K562 (cell line): ENCODE results near the gene DPEP3. TPM values are rescaled to one million over a fixed set of nuclear protein-coding genes. Genes with fewer than 3 reads are reported as not detected.

Source experiments
- ATAC-seq: fragments of 200-7000 bp; cut with Tn5 transposase; 3 replicates; pipeline ENCODE4 v1.9.1; 2020; ENCODE audit warnings: moderate library complexity
- BruUV-seq: library from RNA; stranded (reverse); fragments of 400-500 nt; replicated peaks from 2 replicates; lab custom pipeline; 2021; lab: Mats Ljungman, UMichigan
- CTCF ChIA-PET: fragments of 300-600 bp; formaldehyde crosslinking; extraction: SDS; loops from one replicate; lab custom pipeline; 2021; ENCODE audit warnings: low intra/inter-chr PET ratio; lab: Yijun Ruan, JAX
- POLR2A ChIA-PET: fragments of 300-600, 350-650 bp; sonication (Branson Sonifier 250); formaldehyde crosslinking; extraction: SDS; loops from one replicate; lab custom pipeline; 2021; ENCODE audit warnings: antibody characterized with exemption, inconsistent platforms; lab: Yijun Ruan, JAX
- DNase-seq, 4 experiments: peaks; one replicate each; pipeline versions ENCODE4 v3.0.0 to v3.0.0-alpha.2; 2011 to 2018; ENCODE audit warnings: low spot score in 3 of 4, mixed read lengths in 3 of 4; ENCODE audit errors: extremely low read depth in 1 of 4
- FAIRE-seq: peaks from 2 replicates; lab custom pipeline; 2011; peaks lifted over from hg19 to GRCh38; lab: Jason Lieb, UNC
- H2AFZ ChIP-seq: 2 replicates; pipeline ENCODE4 v1.6.0; 2011; ENCODE audit warnings: low read depth, low read length, control low read depth, inconsistent platforms
- H3K27ac ChIP-seq: fragments of 200-600 bp; 3 replicates; pipeline ENCODE4 v1.8.0; 2011; ENCODE audit warnings: low read depth, mild to moderate bottlenecking, control low read depth, inconsistent platforms, low read length, moderate library complexity, mixed read lengths; ENCODE audit errors: extremely low read depth
- H3K27me3 ChIP-seq, 2 experiments: fragments of 300-600 bp in 1 of 2; 2 replicates in 1 of 2; 3 replicates in 1 of 2; pipeline versions ENCODE4 v1.6.0 to v1.8.0; 2011; ENCODE audit warnings: inconsistent platforms in 2 of 2, low read length in 2 of 2, mild to moderate bottlenecking in 1 of 2, mixed read lengths in 1 of 2, moderate library complexity in 1 of 2; ENCODE audit not compliant: control insufficient read depth in 2 of 2, insufficient read depth in 2 of 2
- H3K36me3 ChIP-seq: fragments of 300-600 bp; 3 replicates; pipeline ENCODE4 v1.8.0; 2011; ENCODE audit warnings: mild to moderate bottlenecking, low read length, inconsistent platforms; ENCODE audit not compliant: control insufficient read depth, insufficient read depth
- H3K4me1 ChIP-seq, 2 experiments: fragments of 200-600 bp in 1 of 2; replicated peaks in 1 of 2; 2 replicates in 1 of 2; 3 replicates in 1 of 2; pipeline versions ENCODE4 v1.5.1 to v1.8.0; 2011; ENCODE audit warnings: inconsistent platforms in 2 of 2, low read length in 2 of 2, mild to moderate bottlenecking in 1 of 2, mixed read lengths in 1 of 2, moderate library complexity in 1 of 2; ENCODE audit not compliant: control insufficient read depth in 2 of 2, insufficient read depth in 2 of 2
- H3K4me2 ChIP-seq: 2 replicates; pipeline ENCODE4 v1.6.1; 2011; ENCODE audit warnings: low read length, control low read depth, inconsistent platforms, mixed read lengths; ENCODE audit not compliant: insufficient read depth
- H3K4me3 ChIP-seq: fragments of 200-600 bp; sonication (generic), shearing (Covaris generic); 2 replicates; pipeline ENCODE4 v1.5.1; 2016; ENCODE audit warnings: control low read depth, inconsistent platforms
- H3K79me2 ChIP-seq: fragments of 200-600 bp; 3 replicates; pipeline ENCODE4 v1.8.0; 2011; ENCODE audit warnings: low read length, inconsistent platforms; ENCODE audit not compliant: control insufficient read depth, insufficient read depth
- H3K9ac ChIP-seq, 2 experiments: 2 replicates each; pipeline versions ENCODE4 v1.6.0 to v1.6.1; 2011; ENCODE audit warnings: low read depth in 2 of 2, low read length in 2 of 2, control low read depth in 1 of 2, inconsistent platforms in 1 of 2, mild to moderate bottlenecking in 1 of 2, mixed read lengths in 1 of 2; ENCODE audit not compliant: insufficient read depth in 1 of 2
- H3K9me1 ChIP-seq: one replicate; pipeline ENCODE4 v1.6.0; 2011; ENCODE audit warnings: inconsistent platforms, mild to moderate bottlenecking, low read length, moderate library complexity; ENCODE audit not compliant: control insufficient read depth, insufficient read depth
- H3K9me3 ChIP-seq: replicated peaks from 2 replicates; pipeline ENCODE4 v1.5.1; 2011; ENCODE audit warnings: low read depth, low read length, inconsistent platforms; ENCODE audit not compliant: control insufficient read depth, insufficient read depth
- H4K20me1 ChIP-seq: replicated peaks from 2 replicates; pipeline ENCODE4 v1.6.1; 2011; ENCODE audit warnings: low read length, inconsistent platforms, mixed read lengths; ENCODE audit not compliant: control insufficient read depth, insufficient read depth
- HMGN3 ChIP-seq: IDR thresholded peaks from 2 replicates; pipeline ENCODE4 v1.6.1; 2011; ENCODE audit warnings: borderline replicate concordance, low read depth, mild to moderate bottlenecking, mixed read lengths, low read length; ENCODE audit not compliant: insufficient read length; ENCODE audit errors: extremely low read depth
- PCBP2 ChIP-seq: fragments of 200-400 bp; formaldehyde crosslinking; IDR thresholded peaks from 2 replicates; pipeline ENCODE4 v1.6.1; 2018; ENCODE audit warnings: low read length, low read depth, mild to moderate bottlenecking, moderate library complexity; ENCODE audit not compliant: poor library complexity, severe bottlenecking
- SLC30A9 ChIP-seq: fragments of 250-450 bp; sonication (Bioruptor Pico); IDR thresholded peaks from 2 replicates; pipeline ENCODE4 v1.8.0; 2022; ENCODE audit warnings: mild to moderate bottlenecking, moderate library complexity
- ZNF12 ChIP-seq: sonication (generic); formaldehyde crosslinking; IDR thresholded peaks from 2 replicates; pipeline ENCODE4 v1.4.0; 2020; ENCODE audit warnings: mild to moderate bottlenecking, missing genetic modification reagents
- ZNF253 ChIP-seq: fragments of 250-450 bp; sonication (Bioruptor Pico); conservative IDR thresholded peaks from 2 replicates; pipeline ENCODE4 v1.6.1; 2021; ENCODE audit warnings: mild to moderate bottlenecking
- ZNF324 ChIP-seq: fragments of 250-450 bp; sonication (Bioruptor Pico); IDR thresholded peaks from 2 replicates; pipeline ENCODE4 v1.4.0; 2020; ENCODE audit warnings: mild to moderate bottlenecking
- WGBS: fragments of 100-300 bp; shearing (Covaris generic); methylation state at CpG from one replicate; pipeline ENCODE4 v1.1.6; 2016; ENCODE audit warnings: low coverage, mixed read lengths; ENCODE audit not compliant: insufficient coverage; ENCODE audit errors: missing lambda C conversion rate; 5-methylcytosine and 5-hydroxymethylcytosine counted together
- in situ Hi-C: fragments of 300-500 bp; cut with MboI; formaldehyde crosslinking; loops from 4 replicates; pipeline ENCODE4 v1.15.0; 2018; ENCODE audit warnings: inconsistent platforms, mixed read lengths
- intact Hi-C: fragments of 100-400 bp; cut with micrococcal nuclease; formaldehyde crosslinking; loops from 2 replicates; pipeline ENCODE4 v1.14.2; 2022
- polyA plus RNA-seq, 8 experiments: library from polyadenylated mRNA; depleted of rRNA in 4 of 8; stranded (reverse) in 5 of 8; unstranded in 3 of 8; fragments of >200 nt; fragmentation: Nextera tagmentation in 2 of 8; fragmentation: Illumina TruSeq in 1 of 8; extraction: Ambion mirVana in 2 of 8; extraction: Trizol in 1 of 8; gene quantifications; 2 replicates each; pipeline versions ENCODE4 v1.2.1 to v1.2.3, GENCODE V29; 2011 to 2014; ENCODE audit warnings: inconsistent platforms in 1 of 8, missing spikeins in 1 of 8
- total RNA-seq, 7 experiments: library from RNA; depleted of rRNA in 6 of 7; stranded (reverse); fragments of >200 nt in 6 of 7; fragmentation: Illumina TruSeq in 2 of 7; extraction: Trizol in 2 of 7; gene quantifications; 2 replicates each; pipeline versions ENCODE4 v1.2.1 to v1.2.3, GENCODE V29; 2011 to 2021; ENCODE audit warnings: low replicate concordance in 1 of 7
- TF ChIP-seq, protein P1 (sequence below): fragments of 250-450 bp; sonication (Bioruptor Pico); IDR thresholded peaks from 2 replicates; pipeline ENCODE4 v1.6.1; 2021; ENCODE audit warnings: mild to moderate bottlenecking

Gene DPEP3
- total and polyA plus RNA-seq, 9 of the 15 experiments (the other 6 are each of a cell fraction or from before 2014, with no cell fraction given) = not detected

- Histone ChIP-seq H3K27ac (0 out of 3 replicates have a peak overlapping the region, but pooled peaks have one; percentile 35), H3K4me2 (peak overlapping the region; percentile 40; the same call in 1 of the 2 replicates), H3K79me2 (no peaks in the 10 kb centered on the region), H3K9me3 (no peaks in the 10 kb centered on the region), H4K20me1 (no peaks in the 10 kb centered on the region), H3K4me1 (peaks cover 16 to 19% of the 10 kb centered on the region in 2 experiments), H3K4me3 (no peak overlapping the region), H2AFZ (peak overlapping the region; percentile 73; the same call in 1 of the 2 replicates), H3K9ac (no peak overlapping the region), H3K36me3 (no peaks in the 10 kb centered on the region), H3K9me1 (no peaks in the 10 kb centered on the region), H3K27me3 (no peaks in the 10 kb centered on the region)
- intact Hi-C loops (no loop called here), in situ Hi-C loops (loop anchor here (10.0 kb wide), 1 partner anchor 315 kb away; the partner anchor contains the start of genes PRMT7 and SLC7A6OS)
- ChIA-PET POLR2A (interaction anchor here (0.5 to 1.0 kb wide), 6 partner anchors 12 to 48 kb away, joined by 3 read pairs; partner anchors contain the start of genes DDX28 and DUS2), CTCF (no interaction called here)
- 33% methylated on average over 2 of the region's 2 CpGs for WGBS
- ATAC-seq = no peak; the same call in 2 of the 3 replicates
- no TSS peak for BruUV-seq
- no peak for FAIRE-seq
- TF ChIP-seq, protein P1, sequence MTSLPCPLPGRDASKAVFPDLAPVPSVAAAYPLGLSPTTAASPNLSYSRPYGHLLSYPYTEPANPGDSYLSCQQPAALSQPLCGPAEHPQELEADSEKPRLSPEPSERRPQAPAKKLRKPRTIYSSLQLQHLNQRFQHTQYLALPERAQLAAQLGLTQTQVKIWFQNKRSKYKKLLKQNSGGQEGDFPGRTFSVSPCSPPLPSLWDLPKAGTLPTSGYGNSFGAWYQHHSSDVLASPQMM (CRISPR knock-in tag) = no peak
- TF ChIP-seq PCBP2 (no peak), SLC30A9 (no peak), ZNF324 (no peak), ZNF253 (CRISPR knock-in tag) (no peak), ZNF12 (no peak), HMGN3 (no peak)
- DNase-seq = no peak
Observed at GRCh38 chr16:67999985-68000384, 19.7 kb upstream of the DPEP3 start.
